ENCODE measurements around the gene CDK5R2.

DNA sequence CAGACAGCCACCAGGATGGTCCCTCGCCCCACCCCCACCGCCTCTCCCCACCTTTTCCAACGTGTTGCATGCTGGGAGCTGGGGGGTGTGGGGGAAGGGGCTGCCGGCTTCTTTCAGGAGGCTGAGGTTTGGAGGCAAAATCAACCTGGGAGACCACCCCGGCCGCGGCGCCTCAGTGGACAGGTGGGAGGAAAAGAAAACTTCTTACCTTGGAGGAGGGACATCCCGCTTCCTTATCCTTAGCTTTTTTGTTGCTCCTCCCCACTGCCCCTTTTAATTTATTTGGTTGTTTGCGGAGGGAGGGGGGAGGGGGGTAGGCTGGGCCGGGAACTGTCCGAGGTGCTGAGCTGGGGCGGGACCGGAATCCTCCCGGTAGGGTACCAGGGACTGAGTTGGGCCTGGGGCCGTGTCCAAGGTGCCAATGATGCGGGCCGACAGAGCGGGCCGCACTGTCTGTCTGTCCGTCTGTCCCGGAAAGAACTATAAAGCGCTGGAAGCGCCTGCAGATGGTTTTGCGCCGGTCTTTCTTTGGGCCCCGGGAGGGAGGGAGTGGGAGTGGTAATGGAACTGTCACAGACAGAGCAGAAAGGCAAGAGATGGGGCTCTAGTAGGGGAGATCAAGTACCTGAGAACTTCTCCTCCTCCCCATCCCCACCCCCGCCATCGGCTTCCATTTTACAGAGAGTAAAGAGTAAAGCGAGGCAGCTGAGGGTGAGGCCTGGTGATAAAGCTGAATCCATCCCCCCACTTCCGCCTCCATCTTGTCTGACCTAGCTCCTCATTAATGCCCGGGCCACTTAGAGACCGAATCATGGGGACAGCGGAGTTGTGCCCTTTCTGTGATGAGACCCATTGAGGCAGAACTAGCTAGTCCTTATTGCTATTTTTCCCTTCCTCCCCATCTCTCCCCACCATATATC, 2.4 kb downstream of the CDK5R2 start:
- TF ChIP-seq, protein P1, sequence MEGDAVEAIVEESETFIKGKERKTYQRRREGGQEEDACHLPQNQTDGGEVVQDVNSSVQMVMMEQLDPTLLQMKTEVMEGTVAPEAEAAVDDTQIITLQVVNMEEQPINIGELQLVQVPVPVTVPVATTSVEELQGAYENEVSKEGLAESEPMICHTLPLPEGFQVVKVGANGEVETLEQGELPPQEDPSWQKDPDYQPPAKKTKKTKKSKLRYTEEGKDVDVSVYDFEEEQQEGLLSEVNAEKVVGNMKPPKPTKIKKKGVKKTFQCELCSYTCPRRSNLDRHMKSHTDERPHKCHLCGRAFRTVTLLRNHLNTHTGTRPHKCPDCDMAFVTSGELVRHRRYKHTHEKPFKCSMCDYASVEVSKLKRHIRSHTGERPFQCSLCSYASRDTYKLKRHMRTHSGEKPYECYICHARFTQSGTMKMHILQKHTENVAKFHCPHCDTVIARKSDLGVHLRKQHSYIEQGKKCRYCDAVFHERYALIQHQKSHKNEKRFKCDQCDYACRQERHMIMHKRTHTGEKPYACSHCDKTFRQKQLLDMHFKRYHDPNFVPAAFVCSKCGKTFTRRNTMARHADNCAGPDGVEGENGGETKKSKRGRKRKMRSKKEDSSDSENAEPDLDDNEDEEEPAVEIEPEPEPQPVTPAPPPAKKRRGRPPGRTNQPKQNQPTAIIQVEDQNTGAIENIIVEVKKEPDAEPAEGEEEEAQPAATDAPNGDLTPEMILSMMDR (IDR thresholded peaks at IDR 0.05; ENCODE audit: insufficient read depth, low read length) = no peak
- no peak for TF ChIP-seq POLR2AphosphoS5 (IDR thresholded peaks at IDR 0.05; ENCODE audit: low read depth)
- TF ChIP-seq, protein P2, sequence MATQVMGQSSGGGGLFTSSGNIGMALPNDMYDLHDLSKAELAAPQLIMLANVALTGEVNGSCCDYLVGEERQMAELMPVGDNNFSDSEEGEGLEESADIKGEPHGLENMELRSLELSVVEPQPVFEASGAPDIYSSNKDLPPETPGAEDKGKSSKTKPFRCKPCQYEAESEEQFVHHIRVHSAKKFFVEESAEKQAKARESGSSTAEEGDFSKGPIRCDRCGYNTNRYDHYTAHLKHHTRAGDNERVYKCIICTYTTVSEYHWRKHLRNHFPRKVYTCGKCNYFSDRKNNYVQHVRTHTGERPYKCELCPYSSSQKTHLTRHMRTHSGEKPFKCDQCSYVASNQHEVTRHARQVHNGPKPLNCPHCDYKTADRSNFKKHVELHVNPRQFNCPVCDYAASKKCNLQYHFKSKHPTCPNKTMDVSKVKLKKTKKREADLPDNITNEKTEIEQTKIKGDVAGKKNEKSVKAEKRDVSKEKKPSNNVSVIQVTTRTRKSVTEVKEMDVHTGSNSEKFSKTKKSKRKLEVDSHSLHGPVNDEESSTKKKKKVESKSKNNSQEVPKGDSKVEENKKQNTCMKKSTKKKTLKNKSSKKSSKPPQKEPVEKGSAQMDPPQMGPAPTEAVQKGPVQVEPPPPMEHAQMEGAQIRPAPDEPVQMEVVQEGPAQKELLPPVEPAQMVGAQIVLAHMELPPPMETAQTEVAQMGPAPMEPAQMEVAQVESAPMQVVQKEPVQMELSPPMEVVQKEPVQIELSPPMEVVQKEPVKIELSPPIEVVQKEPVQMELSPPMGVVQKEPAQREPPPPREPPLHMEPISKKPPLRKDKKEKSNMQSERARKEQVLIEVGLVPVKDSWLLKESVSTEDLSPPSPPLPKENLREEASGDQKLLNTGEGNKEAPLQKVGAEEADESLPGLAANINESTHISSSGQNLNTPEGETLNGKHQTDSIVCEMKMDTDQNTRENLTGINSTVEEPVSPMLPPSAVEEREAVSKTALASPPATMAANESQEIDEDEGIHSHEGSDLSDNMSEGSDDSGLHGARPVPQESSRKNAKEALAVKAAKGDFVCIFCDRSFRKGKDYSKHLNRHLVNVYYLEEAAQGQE (IDR thresholded peaks at IDR 0.05; ENCODE audit: insufficient replicate concordance, low read depth) = peak; percentile 89
- no peak for TF ChIP-seq GABPA (IDR thresholded peaks at IDR 0.05; ENCODE audit: low read depth)
- no peak for TF ChIP-seq SPI1 (IDR thresholded peaks at IDR 0.05; ENCODE audit: borderline replicate concordance, low read depth)
